ENCODE measurements around the gene ACAD10.
A peak's percentile ranks its signal among the peaks of the same experiment; 100 is the strongest.
"Not testable (repeated sequence)": the region's sequence is repeated elsewhere in the genome, so short reads cannot be mapped to it uniquely, and the experiment has no call there.

The ACAD10 gene

GRCh38 chr12:111754671-111755070 lies 68.8 kb downstream of the ACAD10 start:
- DNase-seq, result no peak

- no peak for DNase-seq
Observed at GRCh38 chr12:111756196-111756595, 70.3 kb downstream of the ACAD10 start.

- DNase-seq, result no peak
Observed at GRCh38 chr12:111756681-111757080, 70.8 kb downstream of the ACAD10 start.

GRCh38 chr12:111757361-111758119 lies 71.7 kb downstream of the ACAD10 start:
- no peak for DNase-seq

GRCh38 chr12:111758120-111758561 lies 72.3 kb downstream of the ACAD10 start:
- no peak for DNase-seq

- DNase-seq, result no peak
Observed at GRCh38 chr12:111759271-111759670, 73.4 kb downstream of the ACAD10 start.

- DNase-seq, result no peak
Observed at GRCh38 chr12:111759991-111760390, 74.1 kb downstream of the ACAD10 start.

- no peak for DNase-seq
Observed at GRCh38 chr12:111761099-111761498, 75.2 kb downstream of the ACAD10 start.

- DNase-seq, result no peak
Observed at GRCh38 chr12:111761706-111762105, 75.9 kb downstream of the ACAD10 start.

- DNase-seq, result not testable (repeated sequence)
Observed at GRCh38 chr12:111763552-111763951, 77.7 kb downstream of the ACAD10 start.

- no peak for DNase-seq
Observed at GRCh38 chr12:111764120-111764821, 78.4 kb downstream of the ACAD10 start.

- peak; percentile 47 for DNase-seq
Observed at GRCh38 chr12:111766608-111767361, 80.9 kb downstream of the ACAD10 start, which contains the start of gene ALDH2. Gene ALDH2, plus strand, starts transcription at chr12:111766933. Its CDS starts 50 bp downstream, at chr12:111766983.

- no peak for DNase-seq
Observed at GRCh38 chr12:111767362-111768158, 81.7 kb downstream of the ACAD10 start.

GRCh38 chr12:111768159-111768895 lies 82.5 kb downstream of the ACAD10 start:
- no peak for DNase-seq

- no peak for DNase-seq
Observed at GRCh38 chr12:111769599-111769998, 83.7 kb downstream of the ACAD10 start.

- DNase-seq, result no peak
Observed at GRCh38 chr12:111773801-111774551, 88.1 kb downstream of the ACAD10 start.

GRCh38 chr12:111775205-111776193 lies 89.6 kb downstream of the ACAD10 start:
- peak; percentile 76 for DNase-seq

GRCh38 chr12:111776836-111777344 lies 91.0 kb downstream of the ACAD10 start:
- no peak for DNase-seq

GRCh38 chr12:111777345-111778045 lies 91.6 kb downstream of the ACAD10 start:
- DNase-seq, result no peak
